DND-41 (cell line): ENCODE results near the gene ANO2.

Experiments
- ATAC-seq: fragments of 200-7000 bp; cut with Tn5 transposase; 3 replicates; pipeline ENCODE4 v1.9.1; 2021; ENCODE audit warnings: low read depth; ENCODE audit not compliant: insufficient read depth
- DNase-seq: peaks from one replicate; pipeline ENCODE4 v3.0.0-alpha.2; 2020
- H2AFZ ChIP-seq: 2 replicates; pipeline ENCODE4 v1.6.0; 2012; ENCODE audit warnings: low read depth, low read length
- H3K27ac ChIP-seq: 2 replicates; pipeline ENCODE4 v1.5.1; 2012; ENCODE audit warnings: low read length, inconsistent platforms
- H3K27me3 ChIP-seq: fragments of 200-600 bp; sonication (generic); 2 replicates; pipeline ENCODE4 v1.6.0; 2012; ENCODE audit warnings: low read length, mild to moderate bottlenecking, inconsistent platforms; ENCODE audit not compliant: insufficient read depth, poor library complexity
- H3K36me3 ChIP-seq: 2 replicates; pipeline ENCODE4 v1.5.1; 2012; ENCODE audit warnings: low read length, inconsistent platforms; ENCODE audit not compliant: insufficient read depth
- H3K4me1 ChIP-seq: 2 replicates; pipeline ENCODE4 v1.5.1; 2012; ENCODE audit warnings: mild to moderate bottlenecking, low read length; ENCODE audit not compliant: insufficient read depth
- H3K4me2 ChIP-seq: 2 replicates; pipeline ENCODE4 v1.6.0; 2012; ENCODE audit warnings: mild to moderate bottlenecking, moderate library complexity, low read length, inconsistent platforms; ENCODE audit not compliant: insufficient read depth
- H3K4me3 ChIP-seq, 2 experiments: fragments of 200-600 bp in 1 of 2; shearing (Covaris generic) in 1 of 2; 2 replicates each; pipeline ENCODE4 v1.5.1; 2012 to 2016; ENCODE audit warnings: inconsistent platforms in 2 of 2, low read length in 2 of 2, mild to moderate bottlenecking in 2 of 2, low read depth in 1 of 2, moderate library complexity in 1 of 2
- H3K79me2 ChIP-seq: 2 replicates; pipeline ENCODE4 v1.6.0; 2012; ENCODE audit warnings: low read length, inconsistent platforms; ENCODE audit not compliant: insufficient read depth
- H3K9ac ChIP-seq: 2 replicates; pipeline ENCODE4 v1.6.0; 2012; ENCODE audit warnings: low read depth, mild to moderate bottlenecking, inconsistent platforms, low read length, moderate library complexity
- H3K9me3 ChIP-seq: 2 replicates; pipeline ENCODE4 v1.5.1; 2012; ENCODE audit warnings: low read length, moderate library complexity, mild to moderate bottlenecking, inconsistent platforms; ENCODE audit not compliant: insufficient read depth, severe bottlenecking
- H4K20me1 ChIP-seq: 2 replicates; pipeline ENCODE4 v1.6.0; 2012; ENCODE audit warnings: low read length; ENCODE audit not compliant: insufficient read depth
- EZH2 ChIP-seq: IDR thresholded peaks from 3 replicates; pipeline ENCODE4 v1.6.1; 2012; ENCODE audit warnings: borderline replicate concordance, low read depth, mild to moderate bottlenecking, moderate library complexity, low read length, inconsistent platforms; ENCODE audit not compliant: severe bottlenecking
- TF ChIP-seq, protein P1 (sequence below): IDR thresholded peaks from 2 replicates; pipeline ENCODE4 v1.5.1; 2012; ENCODE audit warnings: borderline replicate concordance, low read length, moderate library complexity, mild to moderate bottlenecking; ENCODE audit not compliant: poor library complexity, severe bottlenecking; ENCODE audit errors: extremely low read depth

The ANO2 gene

DNA sequence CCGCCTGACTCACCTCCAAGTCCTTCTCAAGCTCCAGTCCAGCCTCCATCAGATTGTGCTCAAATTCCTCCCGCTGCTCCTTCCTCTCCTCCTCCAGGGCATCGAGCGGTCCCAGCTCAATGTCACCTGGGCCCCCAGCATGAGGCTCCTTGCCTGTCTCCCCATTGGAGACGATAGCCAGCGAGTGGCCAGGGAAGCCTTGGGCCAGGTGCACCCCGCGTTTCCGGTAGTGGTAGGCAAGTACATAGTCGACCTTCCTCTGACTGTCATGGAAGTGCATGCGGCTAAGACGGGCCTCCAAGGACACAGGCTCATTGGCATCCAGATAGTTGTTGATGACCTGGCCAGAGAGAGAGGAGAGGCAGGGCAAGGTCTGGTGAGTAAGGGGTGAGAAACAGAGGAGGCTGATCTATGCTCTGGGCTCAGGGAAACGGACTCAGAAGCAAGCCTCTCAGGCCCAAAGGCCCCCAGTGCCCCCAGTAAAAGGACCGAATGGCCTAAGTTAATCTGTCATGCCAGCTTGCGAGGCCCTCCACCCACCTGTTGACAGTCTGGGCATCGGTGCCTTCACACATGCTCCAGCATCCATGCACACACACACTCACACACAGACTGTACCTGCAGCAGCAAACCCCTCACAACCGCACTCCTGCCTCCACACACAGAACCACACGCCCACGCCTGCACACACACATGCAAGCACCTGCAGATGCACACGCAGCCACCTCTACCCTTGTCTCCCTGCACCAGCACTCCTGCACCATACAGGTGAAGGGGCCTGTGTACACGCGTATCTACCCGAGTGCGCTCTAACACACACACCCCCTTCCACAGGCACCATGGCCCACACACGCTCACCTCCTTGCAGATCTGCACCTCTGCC is 23.8 kb downstream of the ANO2 start:
- Histone ChIP-seq H3K4me3 (no peak overlapping the region), H3K9me3 (no peaks in the 10 kb centered on the region), H3K9ac (no peak overlapping the region), H3K79me2 (no peaks in the 10 kb centered on the region), H2AFZ (no peak overlapping the region), H3K4me1 (no peaks in the 10 kb centered on the region), H3K27ac (no peak overlapping the region), H3K27me3 (no peaks in the 10 kb centered on the region), H3K36me3 (no peaks in the 10 kb centered on the region), H4K20me1 (no peaks in the 10 kb centered on the region), H3K4me2 (no peak overlapping the region)
- TF ChIP-seq EZH2, result no peak
- TF ChIP-seq, protein P1, sequence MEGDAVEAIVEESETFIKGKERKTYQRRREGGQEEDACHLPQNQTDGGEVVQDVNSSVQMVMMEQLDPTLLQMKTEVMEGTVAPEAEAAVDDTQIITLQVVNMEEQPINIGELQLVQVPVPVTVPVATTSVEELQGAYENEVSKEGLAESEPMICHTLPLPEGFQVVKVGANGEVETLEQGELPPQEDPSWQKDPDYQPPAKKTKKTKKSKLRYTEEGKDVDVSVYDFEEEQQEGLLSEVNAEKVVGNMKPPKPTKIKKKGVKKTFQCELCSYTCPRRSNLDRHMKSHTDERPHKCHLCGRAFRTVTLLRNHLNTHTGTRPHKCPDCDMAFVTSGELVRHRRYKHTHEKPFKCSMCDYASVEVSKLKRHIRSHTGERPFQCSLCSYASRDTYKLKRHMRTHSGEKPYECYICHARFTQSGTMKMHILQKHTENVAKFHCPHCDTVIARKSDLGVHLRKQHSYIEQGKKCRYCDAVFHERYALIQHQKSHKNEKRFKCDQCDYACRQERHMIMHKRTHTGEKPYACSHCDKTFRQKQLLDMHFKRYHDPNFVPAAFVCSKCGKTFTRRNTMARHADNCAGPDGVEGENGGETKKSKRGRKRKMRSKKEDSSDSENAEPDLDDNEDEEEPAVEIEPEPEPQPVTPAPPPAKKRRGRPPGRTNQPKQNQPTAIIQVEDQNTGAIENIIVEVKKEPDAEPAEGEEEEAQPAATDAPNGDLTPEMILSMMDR, result no peak
- ATAC-seq (no peak), DNase-seq (no peak)

DNA sequence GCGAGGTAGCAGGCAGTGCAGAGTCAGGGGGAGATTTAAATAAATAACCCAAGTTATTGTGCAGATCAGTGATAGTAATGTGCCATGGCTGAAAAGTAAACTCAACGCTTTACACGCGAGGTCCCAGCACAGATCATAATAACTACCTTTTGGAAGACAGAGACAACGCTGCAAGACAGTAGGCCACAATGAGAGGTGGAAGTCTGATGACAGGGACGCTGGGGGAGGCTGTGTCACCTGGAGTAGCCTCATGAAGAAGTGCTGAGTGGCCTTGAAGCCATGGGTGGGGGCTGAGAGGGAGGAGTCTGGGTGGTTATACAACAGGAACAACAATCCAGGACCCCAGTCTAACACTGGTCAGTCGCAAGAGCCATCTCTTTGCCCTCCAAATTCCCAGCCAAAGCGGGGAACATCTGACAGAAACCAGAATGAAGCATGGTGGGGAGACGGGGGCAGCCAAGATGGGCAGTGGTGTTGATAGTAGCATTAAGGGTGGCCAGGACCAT is 28.2 kb downstream of the ANO2 start:
- H3K4me2 ChIP-seq, result no peak overlapping the region
- H3K9me3 ChIP-seq, result no peaks in the 10 kb centered on the region
- TF ChIP-seq, protein P1, result no peak
- TF ChIP-seq EZH2, result no peak
- DNase-seq (no peak), ATAC-seq (no peak)
- H3K79me2 ChIP-seq, result no peaks in the 10 kb centered on the region
- H3K4me3 ChIP-seq, result no peak overlapping the region
- peaks cover 12% of the 10 kb centered on the region for H3K27me3 ChIP-seq
- no peaks in the 10 kb centered on the region for H3K36me3 ChIP-seq
- no peaks in the 10 kb centered on the region for H4K20me1 ChIP-seq
- H2AFZ ChIP-seq, result no peak overlapping the region
- no peak overlapping the region for H3K27ac ChIP-seq
- no peaks in the 10 kb centered on the region for H3K4me1 ChIP-seq
- no peak overlapping the region for H3K9ac ChIP-seq

DNA sequence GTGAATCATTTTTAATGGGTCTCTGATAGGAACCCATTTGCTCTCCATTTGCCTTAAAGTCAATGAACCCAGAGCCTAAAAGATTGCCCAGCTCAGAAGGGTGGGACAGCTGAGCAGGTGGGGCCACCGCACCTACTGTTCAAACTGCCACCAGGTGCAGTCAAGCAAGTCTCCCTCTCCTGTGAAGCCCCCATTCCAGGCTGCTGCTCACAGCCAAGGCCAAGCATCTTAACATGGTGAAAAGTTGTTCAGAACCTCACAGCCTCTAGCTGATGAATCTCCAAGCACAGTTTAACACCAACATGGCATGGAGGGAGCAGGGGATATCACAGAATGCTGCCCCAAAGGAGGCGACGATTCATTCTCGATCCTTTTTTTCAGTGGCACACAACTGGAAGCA is 29.5 kb downstream of the ANO2 start:
- ATAC-seq, result no peak

More for the DNA sequence above, 29.5 kb downstream of the ANO2 start:
- Histone ChIP-seq H3K27ac (no peak overlapping the region), H2AFZ (no peak overlapping the region), H3K79me2 (no peaks in the 10 kb centered on the region), H3K9me3 (no peaks in the 10 kb centered on the region), H3K9ac (no peak overlapping the region), H3K4me1 (no peaks in the 10 kb centered on the region), H4K20me1 (no peaks in the 10 kb centered on the region; the same call in 1 of the 2 replicates), H3K27me3 (peaks cover 18% of the 10 kb centered on the region), H3K36me3 (no peaks in the 10 kb centered on the region), H3K4me3 (no peak overlapping the region), H3K4me2 (no peak overlapping the region)
- TF ChIP-seq, protein P1, result no peak
- no peak for TF ChIP-seq EZH2
- DNase-seq, result no peak
